ENCODE results near the gene ABHD5. TPM values are rescaled to one million over a fixed set of nuclear protein-coding genes. Genes with fewer than 3 reads are reported as not detected.

Gene ABHD5
- total RNA-seq = 10 to 100 TPM in 5 of 6 donors, 1 to 10 TPM in 1; 8.5 to 14.1 (median 11.6) TPM
- 10 to 100 TPM in 1 of 2 donors, 1 to 10 TPM in 1; 8.4 to 10.4 TPM for polyA plus RNA-seq

GRCh38 chr3:43690400-43691119 lies at the start of gene ABHD5:
ABHD5 (plus strand) TSS chr3:43690938; CDS start chr3:43690993, 55 bp downstream.
- intact Hi-C loops (cut with DNase I) = no loop called here
- Histone ChIP-seq H3K4me3 (peak within 1 kb of the TSS; percentile 38 to 90 (median 86)), H3K27ac (peak within 1 kb of the TSS; percentile 90 to 98 (median 93)), H3K9me3 (no peaks in the 10 kb centered on the region), H3K27me3 (no peaks in the 10 kb centered on the region), H3K36me3 (no peaks in the 10 kb centered on the region), H3K4me1 (peaks cover 6 to 19% (median 14%) of the 10 kb centered on the region in 3 donors)
- FAIRE-seq = no peak
- ATAC-seq = peak; percentile 87 to 94 (median 92)
- TF ChIP-seq, protein P1, sequence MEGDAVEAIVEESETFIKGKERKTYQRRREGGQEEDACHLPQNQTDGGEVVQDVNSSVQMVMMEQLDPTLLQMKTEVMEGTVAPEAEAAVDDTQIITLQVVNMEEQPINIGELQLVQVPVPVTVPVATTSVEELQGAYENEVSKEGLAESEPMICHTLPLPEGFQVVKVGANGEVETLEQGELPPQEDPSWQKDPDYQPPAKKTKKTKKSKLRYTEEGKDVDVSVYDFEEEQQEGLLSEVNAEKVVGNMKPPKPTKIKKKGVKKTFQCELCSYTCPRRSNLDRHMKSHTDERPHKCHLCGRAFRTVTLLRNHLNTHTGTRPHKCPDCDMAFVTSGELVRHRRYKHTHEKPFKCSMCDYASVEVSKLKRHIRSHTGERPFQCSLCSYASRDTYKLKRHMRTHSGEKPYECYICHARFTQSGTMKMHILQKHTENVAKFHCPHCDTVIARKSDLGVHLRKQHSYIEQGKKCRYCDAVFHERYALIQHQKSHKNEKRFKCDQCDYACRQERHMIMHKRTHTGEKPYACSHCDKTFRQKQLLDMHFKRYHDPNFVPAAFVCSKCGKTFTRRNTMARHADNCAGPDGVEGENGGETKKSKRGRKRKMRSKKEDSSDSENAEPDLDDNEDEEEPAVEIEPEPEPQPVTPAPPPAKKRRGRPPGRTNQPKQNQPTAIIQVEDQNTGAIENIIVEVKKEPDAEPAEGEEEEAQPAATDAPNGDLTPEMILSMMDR (IDR thresholded peaks at IDR 0.05) = peak in 1 of 4 donors; percentile 5
- WGBS, 2 donors = 0 to 1% methylated on average over 61 to 71 of the region's 71 CpGs
- DNase-seq = peak; percentile 88 to 98 (median 94)

GRCh38 chr3:43641306-43642114 lies 49.2 kb upstream of the ABHD5 start:
- TF ChIP-seq, protein P1 (IDR thresholded peaks at IDR 0.05) = no peak
- no peaks in the 10 kb centered on the region for H3K36me3 ChIP-seq
- WGBS, 2 donors = 73 to 83% methylated on average over 4 of the region's 4 CpGs
- no peak for ATAC-seq
- no peaks in the 10 kb centered on the region for H3K9me3 ChIP-seq
- no peak overlapping the region for H3K4me3 ChIP-seq
- FAIRE-seq = no peak
- H3K27ac ChIP-seq = no peak overlapping the region
- no peaks in the 10 kb centered on the region for H3K27me3 ChIP-seq
- DNase-seq = no peak
- no peaks in the 10 kb centered on the region for H3K4me1 ChIP-seq
- intact Hi-C loops (cut with DNase I) = no loop called here

- no peaks in the 10 kb centered on the region for H3K4me1 ChIP-seq
- no peaks in the 10 kb centered on the region for H3K27me3 ChIP-seq
- no peaks in the 10 kb centered on the region for H3K9me3 ChIP-seq
- H3K4me3 ChIP-seq = no peak overlapping the region
- FAIRE-seq (no peak), ATAC-seq (no peak), DNase-seq (no peak)
- TF ChIP-seq, protein P1 (IDR thresholded peaks at IDR 0.05) = no peak
- intact Hi-C loops (cut with DNase I) = no loop called here
- no peak overlapping the region for H3K27ac ChIP-seq
- 94 to 100% methylated on average over 2 of the region's 2 CpGs for WGBS, 2 donors
- H3K36me3 ChIP-seq = no peaks in the 10 kb centered on the region
These were observed 46.3 kb upstream of the ABHD5 start for GRCh38 chr3:43644443-43644842.

DNA sequence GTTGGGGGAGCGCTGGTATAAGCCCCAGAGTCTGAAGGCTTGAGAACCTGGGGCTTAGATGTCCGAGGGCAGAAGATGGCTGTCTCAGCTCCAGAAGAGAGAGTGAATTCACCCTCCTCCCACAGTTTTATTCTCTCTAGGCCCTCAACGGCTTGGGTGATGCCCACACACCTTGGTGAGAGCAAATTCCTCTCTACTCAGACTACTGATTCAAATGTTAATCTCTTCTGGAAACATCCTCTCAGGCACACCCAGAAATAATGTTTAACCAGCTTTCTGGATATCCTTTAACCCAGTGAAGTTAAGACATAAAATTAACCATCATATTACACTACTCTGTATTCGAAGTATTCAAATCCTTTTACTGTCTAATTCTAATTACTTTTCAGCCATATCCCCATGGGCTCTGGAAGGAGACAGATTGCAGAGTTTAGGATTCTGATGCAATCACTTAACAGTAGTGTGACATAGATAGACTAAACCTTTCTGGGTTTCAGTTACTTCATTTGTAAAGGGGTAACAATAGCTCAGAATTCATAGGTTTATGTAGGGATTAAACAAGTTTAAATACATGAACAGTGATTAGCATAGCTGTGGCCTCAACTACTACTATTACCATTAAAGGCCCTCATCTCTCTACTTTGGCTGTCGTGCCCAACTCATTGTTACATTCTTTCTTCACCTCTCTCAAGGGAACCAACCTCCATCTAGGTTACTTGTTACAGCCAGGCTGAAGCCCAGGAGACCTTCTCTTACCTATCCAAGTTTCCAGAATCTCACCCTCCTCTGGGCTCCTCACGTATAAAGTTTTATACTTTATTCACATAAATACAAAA lies 43.2 kb upstream of the ABHD5 start:
- no peak for ATAC-seq
- no peak for DNase-seq
- Histone ChIP-seq H3K27me3 (no peaks in the 10 kb centered on the region), H3K9me3 (no peaks in the 10 kb centered on the region), H3K4me1 (no peaks in the 10 kb centered on the region), H3K36me3 (no peaks in the 10 kb centered on the region), H3K4me3 (no peak overlapping the region), H3K27ac (no peak overlapping the region)
- intact Hi-C loops (cut with DNase I) = no loop called here
- 68 to 71% methylated on average over 6 of the region's 6 CpGs for WGBS, 2 donors
- FAIRE-seq = no peak
- TF ChIP-seq, protein P1 (IDR thresholded peaks at IDR 0.05) = no peak

All from pancreas (tissue), 10 donors.